PC-9 (cell line): ENCODE data around the gene RPS6KB1.
"Not testable (repeated sequence)": the region's sequence is repeated elsewhere in the genome, so short reads cannot be mapped to it uniquely, and the experiment has no call there.

Experiments used
- EZH2 ChIP-seq: fragments of 200-600 bp; sonication (generic); IDR thresholded peaks from 2 replicates; pipeline ENCODE4 v1.8.0; 2017; ENCODE audit warnings: antibody characterized with exemption, low read depth
- TF ChIP-seq, protein P1 (sequence below): fragments of 200-600 bp; sonication (generic); conservative IDR thresholded peaks from 2 replicates; pipeline ENCODE4 v1.6.1; 2017; ENCODE audit warnings: mixed run types, antibody characterized with exemption, mild to moderate bottlenecking, moderate library complexity

DNA sequence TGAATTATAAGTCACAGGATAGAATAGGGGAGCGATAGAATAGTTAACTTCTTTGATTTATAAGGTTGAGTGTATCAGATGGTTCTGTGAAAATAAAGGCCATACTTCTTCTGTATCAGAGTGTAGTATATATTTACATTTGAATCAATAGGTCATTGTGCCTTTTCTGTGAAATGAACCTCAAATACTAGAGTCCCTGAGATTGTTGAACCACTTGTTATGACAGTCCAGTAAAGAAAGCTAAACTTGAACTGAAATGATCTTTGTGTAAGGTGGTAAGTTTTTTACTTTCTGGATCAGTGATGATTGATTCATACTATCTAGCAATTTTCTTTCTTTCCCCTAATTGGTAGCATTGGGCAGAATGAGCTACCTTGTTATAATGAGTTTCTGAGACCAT lies 40.4 kb downstream of the RPS6KB1 start:
- TF ChIP-seq, protein P1, sequence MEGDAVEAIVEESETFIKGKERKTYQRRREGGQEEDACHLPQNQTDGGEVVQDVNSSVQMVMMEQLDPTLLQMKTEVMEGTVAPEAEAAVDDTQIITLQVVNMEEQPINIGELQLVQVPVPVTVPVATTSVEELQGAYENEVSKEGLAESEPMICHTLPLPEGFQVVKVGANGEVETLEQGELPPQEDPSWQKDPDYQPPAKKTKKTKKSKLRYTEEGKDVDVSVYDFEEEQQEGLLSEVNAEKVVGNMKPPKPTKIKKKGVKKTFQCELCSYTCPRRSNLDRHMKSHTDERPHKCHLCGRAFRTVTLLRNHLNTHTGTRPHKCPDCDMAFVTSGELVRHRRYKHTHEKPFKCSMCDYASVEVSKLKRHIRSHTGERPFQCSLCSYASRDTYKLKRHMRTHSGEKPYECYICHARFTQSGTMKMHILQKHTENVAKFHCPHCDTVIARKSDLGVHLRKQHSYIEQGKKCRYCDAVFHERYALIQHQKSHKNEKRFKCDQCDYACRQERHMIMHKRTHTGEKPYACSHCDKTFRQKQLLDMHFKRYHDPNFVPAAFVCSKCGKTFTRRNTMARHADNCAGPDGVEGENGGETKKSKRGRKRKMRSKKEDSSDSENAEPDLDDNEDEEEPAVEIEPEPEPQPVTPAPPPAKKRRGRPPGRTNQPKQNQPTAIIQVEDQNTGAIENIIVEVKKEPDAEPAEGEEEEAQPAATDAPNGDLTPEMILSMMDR, result not testable (repeated sequence)
- TF ChIP-seq EZH2, result not testable (repeated sequence)
